A549 (cell line): ENCODE measurements around the gene IFITM1.

ENCODE experiments used
- BHLHE40 ChIP-seq: IDR thresholded peaks from 2 replicates; pipeline ENCODE4 v1.6.1; 2012; ENCODE audit warnings: low read depth, low read length, inconsistent platforms
- CEBPB ChIP-seq, 2 experiments: fragments of >200 bp in 1 of 2; sonication (Bioruptor Twin) in 1 of 2; formaldehyde crosslinking in 1 of 2; IDR thresholded peaks; 2 replicates each; pipeline ENCODE4 v1.6.1; 2012 to 2016
- CHD2 ChIP-seq: fragments of 150-350 bp; IDR thresholded peaks from 2 replicates; pipeline ENCODE4 v1.6.1; 2014; ENCODE audit warnings: low read length; ENCODE audit not compliant: partially characterized antibody
- CHD4 ChIP-seq: fragments of 200-600 bp; sonication (generic); IDR thresholded peaks from 2 replicates; pipeline ENCODE4 v1.6.1; 2016; ENCODE audit warnings: antibody characterized with exemption, mild to moderate bottlenecking, borderline replicate concordance
- EHMT2 ChIP-seq: fragments of 200-600 bp; sonication (generic); IDR thresholded peaks from 2 replicates; pipeline ENCODE4 v1.6.1; 2016; ENCODE audit warnings: antibody characterized with exemption, low read depth, mild to moderate bottlenecking, moderate library complexity
- HDAC2 ChIP-seq: fragments of 200-600 bp; sonication (generic); IDR thresholded peaks from 2 replicates; pipeline ENCODE4 v1.6.1; 2016
- JUN ChIP-seq, 2 experiments: fragments of >200 bp; sonication (Bioruptor Twin); formaldehyde crosslinking; IDR thresholded peaks; 2 replicates in 1 of 2; 3 replicates in 1 of 2; pipeline ENCODE4 v1.6.1; 2016 to 2017
- MYC ChIP-seq: IDR thresholded peaks from 2 replicates; pipeline ENCODE4 v1.6.1; 2012; ENCODE audit warnings: mild to moderate bottlenecking, inconsistent platforms, low read length, improper control_type of control experiment, borderline replicate concordance
- POLR2A ChIP-seq: IDR thresholded peaks from 2 replicates; pipeline ENCODE4 v1.6.1; 2012; ENCODE audit warnings: mild to moderate bottlenecking, low read length
- RFX5 ChIP-seq: fragments of 450-650 bp; IDR thresholded peaks from 2 replicates; pipeline ENCODE4 v1.7.1; 2014; ENCODE audit warnings: antibody characterized with exemption, mild to moderate bottlenecking, moderate library complexity
- RNF2 ChIP-seq: fragments of 200-600 bp; sonication (generic); IDR thresholded peaks from 2 replicates; pipeline ENCODE4 v1.6.1; 2016; ENCODE audit warnings: low read depth, mild to moderate bottlenecking, antibody characterized with exemption, moderate library complexity, borderline replicate concordance
- SMC3 ChIP-seq: fragments of >200 bp; sonication (Bioruptor Twin); formaldehyde crosslinking; IDR thresholded peaks from 3 replicates; pipeline ENCODE4 v1.6.1; 2018; ENCODE audit warnings: inconsistent platforms
- TF ChIP-seq, protein P1 (sequence below): IDR thresholded peaks from 2 replicates; pipeline ENCODE4 v1.6.1; 2012
- TF ChIP-seq, protein P2 (sequence below): fragments of >200 bp; sonication (Bioruptor Twin); formaldehyde crosslinking; IDR thresholded peaks from 3 replicates; pipeline ENCODE4 v1.5.1; 2016

- TF ChIP-seq SMC3 (no peak), CEBPB (IDR thresholded peaks at IDR 0.05) (no peak), CHD4 (no peak), RNF2 (no peak), RFX5 (no peak), POLR2A (no peak), BHLHE40 (no peak), EHMT2 (no peak), JUN (IDR thresholded peaks at IDR 0.05) (no peak), CHD2 (no peak), HDAC2 (no peak), MYC (no peak)
- TF ChIP-seq, protein P1, sequence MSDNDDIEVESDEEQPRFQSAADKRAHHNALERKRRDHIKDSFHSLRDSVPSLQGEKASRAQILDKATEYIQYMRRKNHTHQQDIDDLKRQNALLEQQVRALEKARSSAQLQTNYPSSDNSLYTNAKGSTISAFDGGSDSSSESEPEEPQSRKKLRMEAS: no peak
- TF ChIP-seq, protein P2, sequence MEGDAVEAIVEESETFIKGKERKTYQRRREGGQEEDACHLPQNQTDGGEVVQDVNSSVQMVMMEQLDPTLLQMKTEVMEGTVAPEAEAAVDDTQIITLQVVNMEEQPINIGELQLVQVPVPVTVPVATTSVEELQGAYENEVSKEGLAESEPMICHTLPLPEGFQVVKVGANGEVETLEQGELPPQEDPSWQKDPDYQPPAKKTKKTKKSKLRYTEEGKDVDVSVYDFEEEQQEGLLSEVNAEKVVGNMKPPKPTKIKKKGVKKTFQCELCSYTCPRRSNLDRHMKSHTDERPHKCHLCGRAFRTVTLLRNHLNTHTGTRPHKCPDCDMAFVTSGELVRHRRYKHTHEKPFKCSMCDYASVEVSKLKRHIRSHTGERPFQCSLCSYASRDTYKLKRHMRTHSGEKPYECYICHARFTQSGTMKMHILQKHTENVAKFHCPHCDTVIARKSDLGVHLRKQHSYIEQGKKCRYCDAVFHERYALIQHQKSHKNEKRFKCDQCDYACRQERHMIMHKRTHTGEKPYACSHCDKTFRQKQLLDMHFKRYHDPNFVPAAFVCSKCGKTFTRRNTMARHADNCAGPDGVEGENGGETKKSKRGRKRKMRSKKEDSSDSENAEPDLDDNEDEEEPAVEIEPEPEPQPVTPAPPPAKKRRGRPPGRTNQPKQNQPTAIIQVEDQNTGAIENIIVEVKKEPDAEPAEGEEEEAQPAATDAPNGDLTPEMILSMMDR: no peak
These were observed 14.2 kb downstream of the IFITM1 start for GRCh38 chr11:328012-328411.
